Amniotic stem cell (primary cell): ENCODE measurements around the gene RAB3IP.

ENCODE experiments used
- DNase-seq: peaks from one replicate; lab custom pipeline; 2025; lab: John Stamatoyannopoulos, UW

The RAB3IP gene, protein sequence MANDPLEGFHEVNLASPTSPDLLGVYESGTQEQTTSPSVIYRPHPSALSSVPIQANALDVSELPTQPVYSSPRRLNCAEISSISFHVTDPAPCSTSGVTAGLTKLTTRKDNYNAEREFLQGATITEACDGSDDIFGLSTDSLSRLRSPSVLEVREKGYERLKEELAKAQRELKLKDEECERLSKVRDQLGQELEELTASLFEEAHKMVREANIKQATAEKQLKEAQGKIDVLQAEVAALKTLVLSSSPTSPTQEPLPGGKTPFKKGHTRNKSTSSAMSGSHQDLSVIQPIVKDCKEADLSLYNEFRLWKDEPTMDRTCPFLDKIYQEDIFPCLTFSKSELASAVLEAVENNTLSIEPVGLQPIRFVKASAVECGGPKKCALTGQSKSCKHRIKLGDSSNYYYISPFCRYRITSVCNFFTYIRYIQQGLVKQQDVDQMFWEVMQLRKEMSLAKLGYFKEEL

DNA sequence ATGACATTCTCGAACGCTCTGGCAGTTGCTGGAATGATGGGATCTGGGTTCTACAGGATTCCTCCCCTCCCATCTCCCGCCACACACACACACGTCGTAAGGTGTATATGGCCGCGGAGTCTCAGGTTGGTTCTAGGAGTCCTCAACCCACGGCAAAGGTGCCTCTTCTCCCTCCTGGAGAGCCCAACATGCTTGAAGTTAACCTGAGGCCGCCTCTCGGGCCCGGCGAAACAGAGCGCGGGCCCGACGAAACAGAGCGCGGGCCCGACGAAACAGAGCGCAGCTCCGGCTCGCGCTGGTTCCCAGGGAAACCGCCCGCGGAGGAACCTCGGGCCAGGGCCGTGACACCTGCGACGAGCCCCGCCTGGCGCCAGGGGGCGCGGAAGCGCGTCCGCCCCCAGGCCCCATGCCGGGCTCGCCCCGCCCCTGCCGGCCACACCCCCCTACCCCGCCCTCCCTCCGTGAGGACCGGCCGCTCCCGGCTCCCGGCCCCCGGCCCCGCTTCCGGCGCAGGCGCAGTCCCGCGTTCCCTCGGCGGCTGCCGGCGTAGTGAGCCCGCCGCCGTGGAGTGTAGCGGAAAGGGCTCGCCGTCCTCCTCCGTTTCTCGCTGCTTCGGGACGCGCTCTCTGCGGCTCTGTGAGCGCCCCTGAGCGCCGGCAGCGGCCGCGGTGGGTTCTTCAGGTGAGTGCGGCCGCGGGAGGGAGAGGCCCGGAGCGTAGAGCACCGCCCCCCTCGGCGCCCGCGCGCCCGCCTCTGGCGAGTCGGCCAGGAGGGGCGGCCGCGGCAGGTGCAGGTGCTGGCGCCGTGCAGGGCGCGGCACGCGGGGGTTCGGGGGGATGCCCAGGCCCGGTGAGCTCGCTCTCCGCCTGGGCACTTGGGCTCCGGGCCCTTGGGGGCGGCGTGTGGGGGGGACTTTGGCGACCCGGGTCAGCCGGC lies at the start of gene RAB3IP:
RAB3IP (plus strand) TSS at position 510 of the 936 bp plus-strand sequence. CDS start 16,549 bp downstream, outside the sequence.
- peak; percentile 64 for DNase-seq

DNA sequence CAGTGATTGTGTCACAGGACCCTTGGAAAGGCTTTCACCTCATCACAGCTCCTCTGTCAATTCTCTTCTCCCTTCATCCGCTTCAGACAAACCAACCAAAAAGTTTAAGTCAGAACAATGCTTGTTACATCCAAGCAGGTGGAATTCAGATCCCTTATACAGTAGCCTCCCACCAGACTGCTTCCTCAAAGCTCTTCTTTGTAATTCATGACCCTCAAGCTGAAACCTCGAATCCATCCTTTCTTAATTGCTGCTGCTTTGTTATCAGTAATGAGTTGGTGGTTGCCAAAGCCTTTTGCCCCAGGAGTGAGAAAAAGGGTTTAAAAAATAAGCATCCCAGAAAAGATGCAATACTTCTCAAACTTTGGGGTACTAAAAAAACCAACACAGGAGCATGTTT lies 49.0 kb upstream of the RAB3IP start:
- DNase-seq, result no peak

DNA sequence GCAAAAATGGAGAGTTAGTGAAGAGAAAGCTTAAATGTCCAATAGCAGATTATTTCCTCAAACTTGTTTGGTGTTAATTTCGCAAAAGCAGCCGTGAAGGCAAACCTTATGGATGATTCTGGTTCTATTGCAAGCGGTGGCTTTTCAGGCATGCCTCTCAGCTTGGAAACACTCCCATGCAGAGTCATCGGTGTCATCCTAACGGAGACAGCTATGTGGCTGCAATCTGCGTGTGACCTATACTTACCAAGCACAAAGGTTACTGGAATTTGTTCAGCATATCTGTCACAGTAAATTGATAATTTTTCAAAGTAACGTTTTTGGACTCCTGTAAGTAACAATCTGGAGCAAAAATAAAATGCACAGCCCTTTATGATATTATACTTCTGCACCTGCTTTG lies 44.5 kb upstream of the RAB3IP start:
- no peak for DNase-seq

DNA sequence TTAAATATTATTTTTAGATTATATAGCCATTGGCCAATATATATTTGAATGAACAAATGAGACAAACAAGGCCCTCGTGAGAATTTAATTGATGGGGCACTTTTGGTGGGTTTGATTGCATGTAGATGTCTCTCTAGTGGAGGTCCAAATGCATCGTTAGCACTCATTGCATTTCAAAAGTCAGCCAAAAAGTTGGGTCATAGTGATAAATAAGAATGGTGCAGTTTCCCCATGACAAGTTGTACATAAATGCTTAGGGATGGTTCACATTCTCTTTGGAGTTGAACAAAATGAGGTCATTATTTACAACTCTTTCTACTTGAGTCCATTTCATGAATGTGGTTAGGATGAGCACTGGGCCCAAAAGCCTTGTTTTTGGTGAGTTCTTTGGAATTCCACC lies 40.6 kb upstream of the RAB3IP start:
- no peak for DNase-seq

DNA sequence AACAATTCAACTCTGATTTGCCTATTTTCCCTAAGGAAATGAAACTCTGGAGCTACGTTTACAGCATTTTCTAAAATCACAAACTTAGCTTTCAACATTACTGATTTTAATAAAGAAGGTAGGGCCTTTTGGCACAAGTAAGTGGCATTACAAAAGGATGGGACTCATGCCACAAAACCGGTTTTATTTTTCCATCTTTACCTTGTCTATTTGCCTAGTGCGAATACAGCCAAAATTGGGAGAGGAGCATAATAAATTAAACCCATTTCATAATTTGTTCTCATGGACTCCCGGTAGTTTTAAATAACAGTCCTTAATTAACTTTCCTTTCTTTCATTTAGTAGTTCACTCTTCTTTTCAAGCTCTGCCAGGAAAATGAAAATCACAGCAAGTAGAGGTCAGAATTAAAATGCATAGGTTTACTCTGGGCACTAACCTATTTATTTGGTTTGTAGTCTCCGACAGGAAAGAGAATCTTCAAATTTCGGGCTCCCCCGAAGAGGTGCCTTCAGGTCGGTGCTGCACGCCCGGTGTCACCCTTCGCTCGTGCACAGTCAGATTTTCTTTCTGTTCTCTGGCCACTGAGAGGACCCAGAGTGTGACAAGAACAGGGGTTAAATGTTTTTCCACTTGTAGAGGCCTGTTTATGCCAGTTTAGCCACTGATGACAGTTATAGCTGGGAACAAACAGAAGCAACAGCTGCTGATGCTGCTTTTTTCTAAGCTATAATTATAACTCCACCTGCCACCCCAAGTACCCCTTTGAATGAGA lies 39.7 kb upstream of the RAB3IP start, which contains the start of gene BEST3:
BEST3 (minus strand) TSS at position 535 of the 772 bp plus-strand sequence. CDS start 1,505 bp downstream, outside the sequence.
- no peak for DNase-seq

DNA sequence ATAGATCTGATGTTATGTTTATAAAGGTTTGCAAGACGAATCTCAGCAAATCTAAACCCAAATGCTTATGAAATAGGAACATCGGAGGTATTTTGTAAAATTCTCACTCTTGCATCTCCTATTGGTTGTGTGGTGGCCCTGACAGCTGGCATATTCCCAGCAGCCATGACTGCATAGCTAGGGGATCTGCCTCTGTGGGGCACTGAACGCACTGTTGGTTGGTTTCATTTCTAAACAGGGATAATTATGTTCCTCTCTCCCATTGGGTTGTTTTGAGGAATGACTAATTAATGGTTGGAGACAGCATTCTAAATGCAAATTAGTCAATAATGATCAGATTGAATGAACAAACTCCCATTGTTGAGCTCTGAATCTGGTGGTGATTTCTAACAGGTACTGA lies 36.8 kb upstream of the RAB3IP start:
- DNase-seq, result no peak

DNA sequence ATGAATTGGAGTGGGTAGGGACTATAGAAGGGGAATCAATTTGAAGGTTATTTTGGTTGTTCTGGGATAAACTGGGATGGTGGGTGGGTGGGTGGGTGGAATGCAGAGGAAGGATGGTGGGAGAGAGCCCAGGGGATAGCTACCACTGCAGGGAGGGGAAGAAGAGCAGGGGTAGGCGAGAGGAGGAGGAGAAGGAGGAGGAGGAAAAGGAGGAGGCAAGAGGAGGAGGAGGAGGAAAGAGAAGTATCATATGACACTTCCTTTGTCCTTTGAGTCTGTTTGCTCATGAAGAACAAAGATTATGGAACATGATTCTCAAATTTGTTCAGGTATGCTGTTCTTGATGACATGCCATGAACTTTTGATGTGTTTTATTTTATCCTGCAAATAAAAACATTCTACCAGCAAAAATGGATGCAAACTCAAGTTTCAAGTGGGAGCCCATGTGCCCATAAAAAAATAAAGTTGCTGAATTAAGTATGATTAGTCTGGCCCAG lies 35.5 kb upstream of the RAB3IP start:
- no peak for DNase-seq

DNA sequence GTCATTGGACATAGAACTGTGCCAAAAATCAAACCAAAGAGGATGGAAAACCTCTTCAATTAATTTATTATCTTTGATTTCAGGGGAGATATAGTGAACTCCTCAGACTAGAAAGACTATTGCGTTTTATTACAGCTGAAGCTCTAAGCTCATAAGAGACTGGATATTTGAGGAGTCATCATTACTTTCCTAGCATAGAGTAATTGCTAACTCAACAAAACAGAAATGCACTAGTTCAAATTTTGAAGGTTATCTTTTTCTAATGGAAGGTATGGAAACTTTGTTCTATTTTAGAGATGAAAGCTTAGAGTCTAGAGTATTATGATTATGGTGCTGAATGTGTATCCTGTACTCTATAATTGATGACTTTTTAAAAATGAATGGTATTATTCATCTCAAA lies 34.3 kb upstream of the RAB3IP start:
- no peak for DNase-seq

DNA sequence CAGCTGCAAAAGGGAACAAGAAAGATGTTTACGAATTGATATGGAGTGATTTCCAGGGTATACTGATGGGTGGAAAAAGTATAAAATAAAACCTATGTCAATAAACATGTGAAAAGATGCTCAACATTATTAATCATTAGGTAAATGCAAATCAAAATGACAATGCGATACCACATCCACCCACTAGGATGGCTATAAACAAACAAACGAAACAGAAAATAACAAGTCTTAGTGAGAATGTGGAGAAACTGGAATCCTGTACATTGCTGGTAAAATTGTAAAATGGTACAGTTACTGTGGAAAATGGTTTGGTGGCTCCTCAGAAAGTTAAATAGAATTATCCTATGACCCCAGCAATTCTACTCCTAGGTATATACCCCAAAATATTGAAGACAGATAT lies 30.0 kb upstream of the RAB3IP start:
- no peak for DNase-seq

DNA sequence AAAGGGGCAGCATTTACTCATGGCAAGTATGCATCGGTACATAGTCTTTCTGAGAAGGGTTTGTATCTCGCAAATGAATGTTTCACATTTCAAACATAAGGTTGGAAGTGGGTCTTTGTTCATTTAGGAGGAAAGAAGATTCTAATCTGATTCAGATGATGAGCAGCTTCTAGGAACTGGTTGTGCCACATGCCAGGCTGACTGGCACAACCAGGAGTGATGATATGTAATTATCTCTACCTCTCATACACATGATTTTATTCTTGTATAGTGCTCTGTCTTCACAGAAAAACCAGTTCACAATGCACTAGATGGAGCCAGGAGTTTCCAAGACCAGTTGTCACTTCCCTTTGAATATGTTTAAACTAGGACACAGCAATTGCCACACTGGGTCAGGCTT lies 25.8 kb upstream of the RAB3IP start:
- no peak for DNase-seq

DNA sequence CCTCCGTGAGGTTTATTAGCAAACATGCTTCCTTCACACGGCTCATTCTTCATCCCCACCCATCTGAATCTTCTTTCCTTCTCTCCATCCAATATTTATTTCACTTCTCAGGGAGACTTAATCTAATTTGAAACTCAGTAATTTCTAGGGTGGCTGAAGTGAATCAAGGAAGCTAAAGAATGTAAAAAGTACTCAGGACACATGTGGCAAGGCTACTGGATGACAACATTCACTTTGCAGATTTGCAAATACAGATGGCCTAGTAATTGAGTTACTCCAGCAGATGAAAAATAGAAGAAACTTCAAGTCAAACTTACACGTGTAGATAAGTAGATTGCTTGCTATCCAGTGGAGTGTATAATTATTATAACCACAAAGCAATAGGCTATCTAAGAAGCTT lies 24.1 kb upstream of the RAB3IP start:
- DNase-seq, result no peak

DNA sequence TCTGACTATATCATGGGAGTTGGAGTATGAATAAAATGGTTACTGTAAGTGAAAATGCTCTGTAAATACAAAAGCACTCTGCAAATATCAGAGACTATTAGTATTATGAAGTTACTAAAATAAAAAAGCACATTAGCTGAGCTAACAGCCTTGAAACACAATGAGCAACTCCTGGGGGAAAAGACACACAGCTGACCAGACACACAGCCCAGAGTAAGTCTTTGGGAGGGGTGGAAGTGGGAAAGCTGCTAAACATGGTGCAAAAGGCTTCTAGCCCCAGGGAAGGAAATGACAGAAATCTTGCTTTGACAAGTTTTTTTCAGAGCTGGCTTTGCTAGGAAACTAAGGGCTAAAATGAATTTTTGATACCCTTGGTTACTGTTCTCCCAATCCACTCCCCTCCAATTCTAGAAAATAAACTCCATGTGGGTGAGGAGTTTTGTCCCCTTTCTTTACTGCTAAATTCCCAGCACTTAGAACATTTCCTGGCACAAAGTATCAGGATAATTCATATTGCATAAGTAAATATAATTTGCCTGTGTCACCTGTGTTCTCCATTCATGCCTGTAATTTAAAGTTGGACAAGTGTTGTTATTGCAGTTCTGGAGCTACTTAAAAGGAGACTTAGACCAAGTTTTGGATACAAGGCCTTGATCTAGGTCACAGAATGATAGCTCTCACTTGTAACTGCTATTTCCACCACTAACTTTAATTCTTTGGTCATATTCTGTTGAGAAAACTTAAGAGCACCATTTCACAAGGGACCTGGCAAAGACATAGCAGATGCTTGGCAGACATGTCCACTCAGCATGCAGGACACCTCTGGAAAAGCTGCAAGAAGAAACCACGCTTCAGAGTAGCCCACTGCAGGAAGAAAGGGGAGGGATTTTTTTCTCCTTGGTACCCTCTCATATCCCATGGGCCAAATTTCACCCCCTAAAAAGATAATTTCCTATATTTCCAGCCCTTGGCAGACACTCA lies 19.0 kb upstream of the RAB3IP start:
- DNase-seq, result no peak

DNA sequence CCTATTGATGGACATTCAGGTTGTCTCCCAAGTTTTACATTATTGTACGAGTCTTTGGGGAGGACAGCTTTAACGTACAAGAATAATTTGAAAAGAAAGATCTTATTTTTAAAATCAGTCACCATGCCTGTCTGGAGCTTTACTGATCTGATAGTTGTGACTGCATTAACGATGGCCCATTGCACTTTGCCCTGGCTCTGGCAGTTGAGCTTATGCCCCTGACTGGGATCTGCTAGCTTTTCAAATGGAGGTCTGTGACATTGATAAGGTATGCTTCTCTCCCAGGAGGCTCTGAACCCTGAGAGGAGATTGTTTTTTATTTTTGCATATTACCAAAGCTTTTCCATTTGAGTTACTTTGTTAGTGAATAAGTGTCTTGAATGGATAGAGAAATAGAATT lies 17.9 kb upstream of the RAB3IP start:
- DNase-seq, result no peak

DNA sequence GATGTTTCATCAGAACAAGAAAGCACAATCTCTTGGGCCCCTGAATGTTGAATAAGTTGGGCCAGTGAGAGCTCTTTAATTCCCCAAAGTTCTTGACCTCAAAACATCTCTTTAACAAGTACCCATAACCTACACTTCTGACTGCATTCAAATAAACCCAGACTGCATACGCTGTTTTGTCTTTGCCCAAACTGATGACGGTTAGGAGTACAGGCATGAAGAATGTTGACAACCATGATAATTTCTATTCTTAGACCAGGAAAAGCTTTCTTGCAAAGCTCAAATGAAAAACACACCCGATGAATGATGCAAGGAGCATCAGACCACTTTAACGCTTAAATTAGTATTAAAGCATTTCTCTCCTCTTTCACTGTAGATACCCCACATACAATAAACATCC lies 11.7 kb upstream of the RAB3IP start:
- DNase-seq, result no peak

DNA sequence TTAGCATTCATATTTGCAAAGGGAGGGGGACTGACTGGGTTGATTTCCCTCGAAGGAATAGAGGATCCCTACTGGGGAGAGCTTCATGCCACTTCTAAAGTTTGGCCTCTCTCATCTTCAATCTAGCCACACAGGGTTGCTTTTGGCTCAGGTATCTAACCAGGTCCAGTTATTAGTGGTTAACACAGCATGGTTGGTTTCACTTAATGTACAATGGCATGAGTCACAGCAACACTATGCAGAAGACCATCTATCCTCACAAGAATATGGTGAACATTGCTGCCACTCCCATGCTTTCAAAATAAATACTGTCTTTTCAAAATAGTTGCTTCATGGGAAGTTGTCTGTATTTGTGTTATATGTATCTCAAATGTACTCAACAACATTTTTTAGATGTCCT lies 6.6 kb upstream of the RAB3IP start:
- no peak for DNase-seq

DNA sequence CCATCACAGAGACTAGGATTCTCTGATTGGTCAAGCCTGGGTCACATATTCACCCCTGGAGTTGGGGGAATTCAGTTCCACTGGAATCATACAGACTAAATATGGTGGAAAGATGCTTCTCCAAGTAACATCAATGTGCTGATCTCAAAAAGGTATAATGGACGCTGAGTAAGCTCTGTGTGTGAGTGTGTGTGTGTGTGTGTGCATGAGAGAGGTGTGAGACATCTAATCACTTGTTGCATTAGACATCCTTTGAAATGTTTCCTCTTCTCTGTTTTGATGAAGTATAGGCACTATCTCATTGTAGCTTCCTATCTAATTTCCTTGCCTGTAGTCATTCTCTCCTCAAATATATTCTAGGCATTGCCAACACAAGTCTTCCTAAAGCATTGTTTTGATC lies 5.0 kb upstream of the RAB3IP start:
- DNase-seq, result no peak

DNA sequence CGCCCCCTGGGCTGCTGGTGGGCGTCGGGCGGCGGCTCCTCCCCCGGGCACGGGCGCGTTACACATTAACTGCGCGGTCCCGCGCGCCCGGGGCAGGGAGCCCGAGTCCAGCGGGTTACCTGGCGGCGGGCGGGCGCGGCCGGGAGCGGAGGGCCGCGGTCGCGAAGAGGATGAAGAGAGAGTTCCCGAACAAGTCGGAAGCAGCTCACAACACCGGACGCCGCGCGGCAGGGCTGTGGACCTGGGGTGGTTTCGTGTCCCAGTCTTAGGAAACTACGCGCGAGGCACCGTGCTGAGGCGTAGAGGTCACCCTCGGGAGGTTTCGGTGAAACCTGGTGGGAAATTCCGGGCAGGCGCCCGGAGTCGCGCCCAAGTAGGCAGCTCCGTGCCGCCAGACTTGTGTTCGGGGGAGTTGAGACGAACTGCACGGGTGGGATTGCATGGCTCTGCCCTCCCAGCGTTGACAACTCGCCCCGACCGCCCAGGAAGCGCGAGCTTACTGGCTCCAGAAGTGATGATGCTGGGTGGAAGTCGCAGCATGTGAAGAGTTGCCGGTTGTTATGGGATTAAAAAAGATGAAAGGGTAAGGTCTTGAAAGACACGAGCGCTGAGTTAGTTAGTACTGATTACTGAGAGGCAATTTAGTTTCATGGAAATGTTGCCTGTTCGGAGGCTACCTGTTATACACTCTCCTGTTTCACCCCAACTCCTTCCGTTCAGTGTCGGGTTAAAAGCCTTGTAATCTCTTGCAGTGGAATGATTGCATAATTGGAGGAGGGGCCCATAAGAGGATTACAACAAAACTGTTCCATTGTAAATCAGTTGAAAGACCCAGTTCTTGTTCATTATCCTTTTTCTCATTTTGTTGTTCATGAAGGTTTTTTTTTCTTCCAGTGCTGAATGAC lies 879 bp downstream of the RAB3IP start:
- no peak for DNase-seq

DNA sequence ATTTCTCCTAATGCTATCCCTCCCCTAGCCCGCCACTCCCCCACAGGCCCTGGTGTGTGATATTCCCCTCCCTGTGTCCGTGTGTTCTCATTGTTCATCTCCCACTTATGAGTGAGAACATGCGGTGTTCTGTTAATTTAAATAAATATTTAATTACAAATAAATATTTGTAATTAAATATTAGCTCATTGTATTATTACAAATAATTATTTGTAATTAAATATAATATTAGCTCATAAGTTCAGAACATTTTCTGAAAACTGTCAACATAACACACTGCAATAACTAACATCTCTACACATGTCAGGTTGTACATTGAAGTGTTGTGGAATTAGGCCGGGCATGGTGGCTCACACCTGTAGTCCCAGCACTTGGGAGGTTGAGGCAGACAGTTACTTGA lies 5.4 kb downstream of the RAB3IP start:
- DNase-seq, result no peak

DNA sequence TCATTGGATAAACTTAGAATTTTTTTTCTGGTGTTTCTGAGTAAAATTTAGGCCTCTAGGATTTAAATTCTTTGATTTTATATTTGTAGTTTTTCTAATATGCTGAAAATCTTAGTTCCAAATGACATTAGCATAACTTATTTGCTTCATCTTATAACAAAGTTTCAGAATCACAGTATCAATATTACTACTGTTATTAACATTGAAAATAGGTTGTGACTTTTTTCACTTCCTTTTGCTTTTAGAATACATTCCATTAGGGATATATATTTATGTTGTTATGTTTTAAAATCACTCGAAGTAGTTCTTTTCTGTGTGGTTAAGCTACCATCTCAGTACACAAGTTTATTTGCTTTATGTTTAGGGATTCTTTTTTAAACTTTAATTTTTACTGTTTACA lies 12.8 kb downstream of the RAB3IP start:
- no peak for DNase-seq

DNA sequence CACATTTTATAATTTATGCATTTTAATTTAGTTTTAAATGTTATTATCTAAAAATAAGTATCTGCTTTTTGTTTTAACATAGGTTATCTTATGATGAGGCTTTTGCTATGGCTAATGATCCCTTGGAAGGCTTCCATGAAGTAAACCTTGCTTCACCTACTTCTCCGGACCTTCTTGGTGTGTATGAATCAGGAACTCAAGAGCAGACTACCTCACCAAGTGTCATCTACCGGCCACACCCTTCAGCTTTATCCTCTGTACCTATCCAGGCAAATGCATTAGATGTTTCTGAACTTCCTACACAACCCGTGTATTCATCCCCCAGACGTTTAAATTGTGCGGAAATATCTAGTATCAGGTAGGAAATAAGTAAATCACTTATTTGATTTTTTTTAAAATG lies 16.6 kb downstream of the RAB3IP start:
- no peak for DNase-seq
